Activated T-cell treated with anti-CD3 and anti-CD28 coated beads, Interleukin-2, amount 50 U/mL, for 1 hour (primary cell): ENCODE measurements around the gene DNAJC5.
A peak's percentile ranks its signal among the peaks of the same experiment; 100 is the strongest.
"Not testable (repeated sequence)": the region's sequence is repeated elsewhere in the genome, so short reads cannot be mapped to it uniquely, and the experiment has no call there.

Experiments used
- DNase-seq: peaks from one replicate; pipeline ENCODE4 v3.0.0-alpha.2; 2020

DNAJC5 gene

GRCh38 chr20:63861981-63862901, 32.7 kb upstream of the DNAJC5 start:
- no peak for DNase-seq

GRCh38 chr20:63863021-63863797, 31.7 kb upstream of the DNAJC5 start:
- DNase-seq: no peak

DNA sequence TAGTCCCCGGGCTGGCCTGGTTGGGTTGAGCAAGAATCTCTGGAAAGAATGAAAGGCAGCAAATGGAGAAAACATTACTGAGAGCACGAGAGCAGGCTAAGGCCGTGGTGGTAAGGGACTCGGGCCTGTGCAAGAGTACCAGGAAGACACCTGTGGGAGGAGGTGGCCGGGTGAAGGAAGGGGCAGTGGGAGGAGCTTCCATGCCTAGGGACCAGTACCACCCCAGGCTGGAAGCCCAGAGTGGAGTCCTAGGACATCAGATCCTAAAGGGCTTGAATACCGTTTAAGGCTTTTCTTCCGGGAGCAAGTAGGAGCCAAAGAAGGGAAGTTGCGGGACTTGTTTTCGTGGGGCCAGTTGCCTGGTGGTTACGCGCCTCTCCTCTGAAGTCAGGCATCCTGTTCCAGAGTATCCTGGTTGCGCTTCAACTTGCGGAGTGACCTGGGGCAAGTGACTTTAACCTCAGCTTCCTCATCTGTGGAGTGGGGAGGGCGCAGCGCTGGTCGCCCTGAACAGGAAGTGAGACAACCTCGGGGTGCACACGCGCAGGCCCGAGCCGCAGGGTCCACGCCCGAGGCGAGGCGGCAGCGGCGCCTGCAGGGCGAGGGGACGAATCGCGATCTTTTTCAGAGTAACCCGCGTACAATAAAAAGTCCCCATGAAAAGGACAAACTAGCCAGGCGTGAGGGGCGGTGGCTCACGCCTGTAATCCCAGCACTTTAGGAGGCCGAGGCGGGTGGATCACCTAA, 31.0 kb upstream of the DNAJC5 start:
- peak; percentile 76 for DNase-seq

GRCh38 chr20:63864545-63864977, 30.4 kb upstream of the DNAJC5 start:
- DNase-seq: no peak

- peak; percentile 96 for DNase-seq
Observed at GRCh38 chr20:63864978-63865640, 29.8 kb upstream of the DNAJC5 start, which contains the start of gene TPD52L2. Gene TPD52L2 (plus strand): TSS chr20:63865270. CDS start chr20:63865366, 96 bp downstream.

DNA sequence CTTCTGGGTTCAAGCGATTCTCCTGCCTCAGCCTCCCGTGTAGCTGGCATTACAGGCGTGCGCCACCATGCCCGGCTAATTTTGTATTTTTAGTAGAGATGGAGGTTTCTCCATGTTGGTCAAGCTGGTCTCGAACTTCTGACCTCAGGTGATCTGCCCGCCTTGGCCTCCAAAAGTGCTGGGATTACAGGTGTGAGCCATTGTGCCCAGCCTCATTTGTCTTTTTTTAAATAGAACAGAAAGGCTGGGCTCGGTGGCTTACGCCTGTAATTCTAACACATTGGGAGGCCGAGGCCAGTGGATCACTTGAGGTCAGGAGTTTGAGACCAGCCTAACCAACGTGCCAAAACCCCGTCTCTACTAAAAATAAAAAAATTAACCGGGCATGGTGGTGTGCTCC, 27.9 kb upstream of the DNAJC5 start:
- not testable (repeated sequence) for DNase-seq

DNA sequence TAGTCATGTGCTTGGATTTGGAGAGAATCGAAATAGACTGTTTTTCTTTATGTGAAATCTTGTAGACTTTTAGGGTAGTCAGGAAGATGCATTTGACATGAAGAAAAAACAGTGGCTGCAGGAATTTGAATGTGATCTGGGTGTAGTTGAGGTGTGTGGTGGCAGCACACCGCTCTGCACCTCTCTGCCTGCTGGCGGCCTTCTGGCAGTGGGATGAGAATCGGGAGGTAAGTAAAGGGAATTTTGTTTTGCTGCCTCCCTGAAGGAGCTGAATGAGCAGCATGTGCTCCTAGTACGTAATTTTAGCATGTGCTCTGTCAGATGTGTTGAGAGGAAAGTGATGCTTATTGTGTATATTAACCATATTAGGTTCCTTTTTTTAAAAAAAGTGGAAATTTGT, 26.7 kb upstream of the DNAJC5 start:
- no peak for DNase-seq

DNA sequence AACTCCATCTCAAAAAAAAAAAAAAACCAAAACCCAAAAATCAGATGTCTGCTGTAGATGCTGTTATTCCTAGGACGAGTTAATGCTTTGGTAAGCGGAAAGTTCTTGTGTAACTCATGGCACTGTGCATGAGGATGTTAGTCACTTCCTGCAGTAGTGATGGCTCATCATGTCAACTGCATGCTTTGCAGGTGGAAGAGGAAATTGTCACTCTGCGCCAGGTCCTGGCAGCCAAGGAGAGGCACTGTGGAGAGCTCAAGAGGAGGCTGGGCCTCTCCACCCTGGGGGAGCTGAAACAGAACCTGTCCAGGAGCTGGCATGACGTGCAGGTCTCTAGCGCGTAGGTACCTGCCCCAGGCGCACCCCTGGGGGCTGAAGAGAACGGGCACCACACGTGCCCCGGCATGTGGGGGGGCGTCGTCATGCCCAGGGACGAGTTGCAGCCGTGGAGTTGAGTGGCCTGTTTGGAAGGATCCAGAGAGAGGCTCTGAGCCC, 21.4 kb upstream of the DNAJC5 start:
- no peak for DNase-seq

DNA sequence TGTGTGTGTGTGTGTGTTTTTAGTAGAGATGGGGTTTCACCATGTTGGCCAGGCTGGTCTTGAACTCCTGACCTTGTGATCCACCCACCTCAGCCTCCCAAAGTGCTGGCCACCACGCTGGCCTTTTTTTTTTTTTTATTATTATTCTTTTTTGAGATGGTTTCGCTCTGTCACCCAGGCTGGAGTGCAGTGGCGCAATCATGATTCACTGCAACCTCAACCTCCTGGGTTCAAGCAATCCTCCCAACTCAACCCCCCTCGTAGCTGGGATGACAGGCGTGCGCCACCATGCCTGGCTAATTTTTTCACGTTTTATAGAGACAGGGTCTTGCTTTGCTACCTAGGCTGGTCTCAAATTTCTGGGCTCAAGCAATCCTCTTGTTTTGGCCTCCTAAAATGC, 20.7 kb upstream of the DNAJC5 start:
- DNase-seq: not testable (repeated sequence)

DNA sequence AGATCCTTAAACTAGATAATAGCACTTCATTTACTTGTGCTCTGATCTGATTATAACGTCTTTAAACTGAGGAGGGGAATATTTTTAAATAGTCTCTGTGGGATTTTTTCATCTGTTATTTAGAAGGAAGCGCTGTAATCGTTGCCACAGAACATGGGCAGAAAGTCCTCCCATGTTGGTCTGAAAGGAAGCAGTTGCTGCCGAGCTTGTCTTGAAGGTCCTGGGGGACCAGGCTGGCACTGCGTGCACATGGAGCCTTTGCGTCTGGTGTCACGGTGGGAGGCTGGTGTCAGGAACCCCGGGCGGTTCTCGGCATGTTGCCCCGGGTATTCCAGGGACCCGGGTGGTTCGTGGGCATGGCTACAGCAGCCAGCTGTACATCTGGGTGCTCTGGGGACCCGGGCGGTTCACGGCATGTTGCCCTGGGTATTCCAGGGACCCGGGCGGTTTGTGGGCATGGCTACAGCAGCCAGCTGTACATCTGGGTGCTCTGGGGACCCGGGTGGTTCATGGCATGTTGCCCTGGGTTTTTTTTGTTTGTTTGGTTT, 18.4 kb upstream of the DNAJC5 start:
- DNase-seq: no peak

GRCh38 chr20:63877755-63878470, 17.0 kb upstream of the DNAJC5 start:
- no peak for DNase-seq

GRCh38 chr20:63878899-63879663, 15.8 kb upstream of the DNAJC5 start:
- DNase-seq: no peak

GRCh38 chr20:63880901-63881300, 14.0 kb upstream of the DNAJC5 start:
- not testable (repeated sequence) for DNase-seq

DNA sequence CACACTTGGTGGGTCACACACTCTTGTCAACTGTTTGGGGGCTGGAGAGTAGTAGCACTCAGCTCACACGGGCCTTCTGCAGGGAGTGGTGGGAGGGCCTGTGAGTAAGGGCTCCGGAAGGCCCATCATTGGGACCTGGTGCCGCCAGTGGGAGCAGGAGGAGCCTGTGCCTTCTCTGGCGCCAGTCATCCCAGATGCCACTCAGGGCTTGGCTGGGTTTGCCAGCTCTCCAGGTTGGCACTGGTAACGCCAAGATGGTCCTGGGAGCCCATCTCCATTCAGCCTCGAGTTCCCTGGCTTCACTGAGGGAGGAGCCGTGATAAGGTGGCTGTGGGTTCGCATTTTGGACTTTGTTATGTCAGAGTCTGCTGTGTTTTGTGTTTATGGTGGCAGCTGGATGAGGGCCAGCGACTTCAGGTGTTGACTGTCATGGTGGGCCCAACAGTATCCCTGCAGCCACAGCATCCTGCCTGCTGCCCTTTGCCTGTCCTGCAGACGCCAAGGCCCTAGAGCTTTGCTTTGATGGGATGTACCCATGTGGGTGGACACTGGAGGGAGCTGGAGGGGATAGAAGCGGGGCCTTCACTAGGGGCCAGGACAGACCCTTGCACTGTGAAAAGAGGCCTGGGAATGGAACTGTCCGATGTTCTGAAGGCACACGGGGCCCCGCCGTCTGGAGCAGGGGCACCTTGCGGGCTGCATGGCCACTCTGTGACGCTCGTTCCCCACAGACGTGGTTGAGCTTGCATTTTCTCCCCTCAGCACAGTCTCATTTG, 13.3 kb upstream of the DNAJC5 start:
- DNase-seq: no peak

DNA sequence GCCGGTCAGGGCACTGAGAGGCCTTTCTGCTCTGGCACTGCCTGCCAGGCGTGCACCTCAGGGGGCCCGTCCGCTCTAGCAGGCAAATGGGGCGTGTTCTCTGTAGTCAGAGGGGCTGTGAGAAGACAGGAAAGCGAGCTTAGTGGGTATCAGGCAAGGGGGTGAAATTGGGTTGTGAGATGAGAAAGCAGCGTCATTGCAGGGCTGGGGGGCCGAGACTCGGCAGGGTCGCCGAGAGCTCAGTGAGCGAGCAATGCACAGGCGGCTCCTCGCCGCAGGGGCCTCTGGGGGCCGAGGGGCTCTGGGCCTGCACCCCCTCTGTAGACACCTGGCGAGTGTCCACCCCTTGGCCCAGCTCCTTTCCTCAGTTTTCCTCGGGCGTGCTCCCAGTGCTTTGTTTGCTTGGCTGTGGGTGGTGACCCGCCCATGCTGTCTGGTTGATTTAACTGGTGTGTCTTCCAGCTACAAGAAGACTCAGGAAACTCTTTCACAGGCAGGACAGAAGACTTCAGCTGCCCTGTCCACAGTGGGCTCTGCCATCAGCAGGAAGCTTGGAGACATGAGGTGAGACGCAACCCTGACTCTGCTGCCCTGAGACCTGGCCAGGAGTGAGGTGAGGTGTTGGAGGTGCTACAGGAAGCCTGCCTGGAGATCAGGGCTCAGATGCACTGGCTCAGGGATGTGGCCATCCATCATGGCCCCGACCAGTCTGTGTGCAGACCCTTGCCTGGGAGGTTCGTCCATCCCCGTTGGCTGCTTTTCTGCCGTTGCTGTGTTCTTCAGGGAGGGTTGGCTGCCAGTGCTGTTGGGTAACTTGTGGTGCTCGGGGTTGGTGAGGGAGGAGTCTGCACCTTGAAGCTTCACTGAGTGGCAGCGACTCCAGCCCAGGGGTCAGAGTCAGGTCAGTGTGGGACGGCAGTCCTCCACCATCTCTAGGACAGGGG, 12.4 kb upstream of the DNAJC5 start:
- no peak for DNase-seq

GRCh38 chr20:63883201-63883593, 11.7 kb upstream of the DNAJC5 start:
- no peak for DNase-seq

DNA sequence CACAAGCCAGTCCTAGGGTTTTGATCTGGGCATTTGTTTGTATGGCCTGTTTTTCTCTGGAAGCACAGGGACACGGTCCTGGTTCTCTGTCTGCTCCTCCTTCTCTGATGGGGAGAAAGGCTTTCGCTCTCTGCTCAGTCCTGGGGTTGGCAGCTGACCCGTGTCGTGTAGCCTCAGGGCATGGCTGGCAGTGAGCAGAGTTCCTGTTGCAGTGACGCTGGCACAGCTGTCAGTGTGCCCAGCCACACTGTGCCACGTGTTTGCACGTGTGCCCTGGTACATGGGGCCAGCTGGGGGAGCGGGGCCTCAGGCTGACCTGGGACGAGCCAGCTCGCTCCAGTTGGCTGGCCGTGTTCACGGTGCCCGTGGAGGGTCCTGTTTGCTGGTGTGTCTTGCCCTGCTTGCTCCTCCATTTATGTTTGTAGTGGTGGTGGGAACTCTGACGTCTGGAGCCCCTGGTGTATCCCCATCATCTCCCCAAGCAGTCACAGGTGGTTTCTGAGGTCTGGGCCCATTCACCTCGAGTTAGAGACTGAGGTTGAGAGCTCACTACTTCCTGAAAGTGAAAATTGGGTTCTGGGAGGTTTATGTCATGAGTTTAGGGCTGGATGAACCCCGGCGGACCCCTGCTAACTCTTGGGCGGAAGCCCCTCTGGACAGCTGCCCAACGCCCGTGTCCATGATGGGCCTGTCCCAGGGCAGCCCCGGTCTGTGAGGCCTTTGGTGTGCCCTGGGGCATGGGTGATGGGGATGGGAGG, 10.2 kb upstream of the DNAJC5 start:
- DNase-seq: no peak
